ENCODE measurements around the gene BICD1. TPM values are rescaled to one million over a fixed set of nuclear protein-coding genes. Genes with fewer than 3 reads are reported as not detected.

Gene BICD1
- total and polyA plus RNA-seq, 2 donors (not counting 3 experiments of a cell fraction or from before 2014, with no cell fraction given) = 12.2 to 51.0 TPM

GRCh38 chr12:32229971-32230612 lies 123.4 kb downstream of the BICD1 start:
- DNase-seq (ENCODE audit: low read depth, low spot score) (no peak), FAIRE-seq (no peak)
- no peaks in the 10 kb centered on the region for H3K79me2 ChIP-seq (ENCODE audit: control insufficient read depth, insufficient read depth, low read length)
- CTCF ChIA-PET = no interaction called here
- no peak overlapping the region for H3K4me3 ChIP-seq (replicated peaks in 1 of 3; ENCODE audit: insufficient read depth in 1 of 3, low read depth in 1 of 3, low read length in 3 of 3)
- H3K9ac ChIP-seq (replicated peaks; ENCODE audit: extremely low read depth, insufficient read depth, low read length) = no peak overlapping the region
- no peak overlapping the region for H3K4me2 ChIP-seq (ENCODE audit: insufficient read depth, low read length)
- H2AFZ ChIP-seq (ENCODE audit: low read depth, low read length) = no peak overlapping the region
- H3K4me1 ChIP-seq (ENCODE audit: control insufficient read depth, extremely low read depth, insufficient read depth, low read length) = no peaks in the 10 kb centered on the region
- dilution Hi-C loops (cut with MboI; ENCODE audit: extremely low pct_ligation_motif_present, low sequenced_read_pairs) = no loop called here
- intact Hi-C loops (cut with micrococcal nuclease) = no loop called here
- H3K36me3 ChIP-seq (ENCODE audit: control insufficient read depth in 2 of 2, extremely low read depth in 1 of 2, insufficient read depth in 2 of 2, low read length in 2 of 2) = no peaks in the 10 kb centered on the region
- no peaks in the 10 kb centered on the region for H3K27me3 ChIP-seq (ENCODE audit: control insufficient read depth in 2 of 2, insufficient read depth in 2 of 2, low read length in 2 of 2)
- POLR2A ChIA-PET = no interaction called here
- H3K9me3 ChIP-seq (replicated peaks; ENCODE audit: control insufficient read depth, insufficient read depth, low read length) = no peaks in the 10 kb centered on the region
- H3K27ac ChIP-seq (ENCODE audit: insufficient read depth, low read depth, low read length) = no peak overlapping the region
- H3K9me1 ChIP-seq (replicated peaks; ENCODE audit: control insufficient read depth, extremely low read depth, insufficient read depth, low read length) = no peaks in the 10 kb centered on the region
- H4K20me1 ChIP-seq (replicated peaks; ENCODE audit: control insufficient read depth, extremely low read depth, insufficient read depth, low read length) = no peaks in the 10 kb centered on the region
- BruUV-seq (replicated peaks) = no TSS peak
- TF ChIP-seq MAX (IDR thresholded peaks at IDR 0.05; ENCODE audit: insufficient read depth, insufficient read length) (no peak), POLR2A (IDR thresholded peaks at IDR 0.05; ENCODE audit: low read depth, low read length) (no peak), CTCF (IDR thresholded peaks at IDR 0.05; ENCODE audit: extremely low read depth in 1 of 2, insufficient read depth in 1 of 2, low read depth in 1 of 2, low read length in 2 of 2) (no peak), MYC (IDR thresholded peaks at IDR 0.05; ENCODE audit: low read depth, low read length) (no peak), EZH2 (IDR thresholded peaks at IDR 0.05; ENCODE audit: borderline replicate concordance, low read depth, low read length, severe bottlenecking) (no peak), POLR2AphosphoS5 (IDR thresholded peaks at IDR 0.05; ENCODE audit: insufficient read depth, low read depth, low read length) (no peak), FOS (IDR thresholded peaks at IDR 0.05; ENCODE audit: borderline replicate concordance, insufficient read depth, low read length) (no peak), JUN (IDR thresholded peaks at IDR 0.05; ENCODE audit: borderline replicate concordance, insufficient read depth, insufficient read length, low read depth) (no peak), GATA2 (IDR thresholded peaks at IDR 0.05; ENCODE audit: insufficient read depth, insufficient read length, low read depth, low read length) (no peak)
